Stimulated activated CD8-positive, alpha-beta memory T cell treated with anti-CD3 and anti-CD28 coated beads, Interleukin-2, amount 100 ng/mL, for 48 hours (primary cell): ENCODE data around the gene OGDH.
"Not testable (repeated sequence)": the region's sequence is repeated elsewhere in the genome, so short reads cannot be mapped to it uniquely, and the experiment has no call there.

Experiments used
- DNase-seq, 2 donors: peaks; one replicate each; pipeline ENCODE4 v3.0.0-alpha.2; 2020; ENCODE audit warnings: low read depth in 2 of 2

OGDH gene

GRCh38 chr7:44606341-44607140 is at the start of gene OGDH:
TSS of gene OGDH (plus strand) at chr7:44606627. CDS start at chr7:44624344, 17,717 bp downstream.
- peak; percentile 99 for DNase-seq

- DNase-seq, result no peak
Observed at GRCh38 chr7:44557485-44557884, 48.9 kb upstream of the OGDH start.

GRCh38 chr7:44559485-44559884 is 46.9 kb upstream of the OGDH start:
- DNase-seq, result no peak

GRCh38 chr7:44561481-44561880 is 44.9 kb upstream of the OGDH start:
- DNase-seq, result no peak

- no peak for DNase-seq
Observed at GRCh38 chr7:44561962-44562621, 44.3 kb upstream of the OGDH start.

- not testable (repeated sequence) for DNase-seq
Observed at GRCh38 chr7:44562622-44562962, 43.8 kb upstream of the OGDH start.

GRCh38 chr7:44563171-44563679 is 43.2 kb upstream of the OGDH start:
- no peak for DNase-seq

- DNase-seq, result no peak
Observed at GRCh38 chr7:44564606-44565005, 41.8 kb upstream of the OGDH start.

GRCh38 chr7:44565097-44565794 is 41.2 kb upstream of the OGDH start:
- peak; percentile 45 to 48 for DNase-seq

GRCh38 chr7:44565795-44566559 is 40.5 kb upstream of the OGDH start:
- DNase-seq, result no peak

- no peak for DNase-seq
Observed at GRCh38 chr7:44566680-44567079, 39.7 kb upstream of the OGDH start.

GRCh38 chr7:44567884-44568283 is 38.5 kb upstream of the OGDH start:
- no peak for DNase-seq

GRCh38 chr7:44568771-44569560 is 37.5 kb upstream of the OGDH start:
- no peak for DNase-seq

- DNase-seq, result no peak
Observed at GRCh38 chr7:44569959-44570358, 36.5 kb upstream of the OGDH start.

- DNase-seq, result no peak
Observed at GRCh38 chr7:44572771-44573170, 33.7 kb upstream of the OGDH start.

GRCh38 chr7:44573464-44574286 is 32.8 kb upstream of the OGDH start, which contains the start of gene DDX56:
TSS of gene DDX56 (minus strand) at chr7:44573908. CDS start at chr7:44573895, 13 bp downstream.
- DNase-seq, result peak; percentile 87 to 93

GRCh38 chr7:44574287-44574872 is 32.0 kb upstream of the OGDH start:
- DNase-seq, result no peak

GRCh38 chr7:44575054-44575453 is 31.4 kb upstream of the OGDH start:
- DNase-seq, result no peak

- no peak for DNase-seq
Observed at GRCh38 chr7:44576228-44576627, 30.2 kb upstream of the OGDH start.
